GM23338 (cell line): ENCODE results near the gene ATP2B1.

Experiments
- CREB1 ChIP-seq: fragments of 250-450 bp; sonication (Bioruptor Pico); IDR thresholded peaks from 2 replicates; pipeline ENCODE4 v1.5.0; 2020; ENCODE audit warnings: low read depth, mild to moderate bottlenecking, moderate library complexity
- EZH2 ChIP-seq: fragments of 200-600 bp; sonication (generic); IDR thresholded peaks from one replicate; pipeline ENCODE4 v1.8.0; 2017; ENCODE audit warnings: antibody characterized with exemption, mild to moderate bottlenecking, low read depth; ENCODE audit not compliant: unreplicated experiment
- EZH2phosphoT487 ChIP-seq: fragments of 200-600 bp; sonication (generic); IDR thresholded peaks from one replicate; pipeline ENCODE4 v1.8.1; 2018; ENCODE audit warnings: antibody characterized with exemption; ENCODE audit not compliant: unreplicated experiment
- JUNB ChIP-seq: IDR thresholded peaks from one replicate; pipeline ENCODE4 v1.6.1; 2016; ENCODE audit warnings: antibody characterized with exemption; ENCODE audit not compliant: unreplicated experiment
- POLR2AphosphoS5 ChIP-seq: IDR thresholded peaks from 2 replicates; pipeline ENCODE4 v1.6.1; 2016; ENCODE audit warnings: antibody characterized with exemption, low read depth
- STAT1 ChIP-seq: IDR thresholded peaks from one replicate; pipeline ENCODE4 v1.6.1; 2016; ENCODE audit warnings: antibody characterized with exemption; ENCODE audit not compliant: unreplicated experiment
- ZNF114 ChIP-seq: fragments of 250-450 bp; sonication (Bioruptor Pico); IDR thresholded peaks from 2 replicates; pipeline ENCODE4 v1.5.0; 2020; ENCODE audit warnings: mild to moderate bottlenecking, moderate library complexity
- ZNF331 ChIP-seq: fragments of 250-450 bp; sonication (Bioruptor Pico); IDR thresholded peaks from 2 replicates; pipeline ENCODE4 v1.5.0; 2020; ENCODE audit warnings: low read depth, mild to moderate bottlenecking, moderate library complexity
- TF ChIP-seq, protein P1 (sequence below), 2 experiments: fragments of 200-600 bp in 1 of 2; sonication (generic) in 1 of 2; conservative IDR thresholded peaks; 2 replicates each; pipeline versions ENCODE4 v1.5.1 to v1.6.1; 2016 to 2017; ENCODE audit warnings: antibody characterized with exemption in 2 of 2, low read depth in 2 of 2, mild to moderate bottlenecking in 2 of 2, moderate library complexity in 1 of 2
- TF ChIP-seq, protein P2 (sequence below): IDR thresholded peaks from one replicate; pipeline ENCODE4 v1.6.1; 2018; ENCODE audit warnings: antibody characterized with exemption; ENCODE audit not compliant: unreplicated experiment
- TF ChIP-seq, protein P3 (sequence below): fragments of 250-450 bp; sonication (Bioruptor Pico); IDR thresholded peaks from 2 replicates; pipeline ENCODE4 v1.5.0; 2020; ENCODE audit warnings: mild to moderate bottlenecking, moderate library complexity

DNA sequence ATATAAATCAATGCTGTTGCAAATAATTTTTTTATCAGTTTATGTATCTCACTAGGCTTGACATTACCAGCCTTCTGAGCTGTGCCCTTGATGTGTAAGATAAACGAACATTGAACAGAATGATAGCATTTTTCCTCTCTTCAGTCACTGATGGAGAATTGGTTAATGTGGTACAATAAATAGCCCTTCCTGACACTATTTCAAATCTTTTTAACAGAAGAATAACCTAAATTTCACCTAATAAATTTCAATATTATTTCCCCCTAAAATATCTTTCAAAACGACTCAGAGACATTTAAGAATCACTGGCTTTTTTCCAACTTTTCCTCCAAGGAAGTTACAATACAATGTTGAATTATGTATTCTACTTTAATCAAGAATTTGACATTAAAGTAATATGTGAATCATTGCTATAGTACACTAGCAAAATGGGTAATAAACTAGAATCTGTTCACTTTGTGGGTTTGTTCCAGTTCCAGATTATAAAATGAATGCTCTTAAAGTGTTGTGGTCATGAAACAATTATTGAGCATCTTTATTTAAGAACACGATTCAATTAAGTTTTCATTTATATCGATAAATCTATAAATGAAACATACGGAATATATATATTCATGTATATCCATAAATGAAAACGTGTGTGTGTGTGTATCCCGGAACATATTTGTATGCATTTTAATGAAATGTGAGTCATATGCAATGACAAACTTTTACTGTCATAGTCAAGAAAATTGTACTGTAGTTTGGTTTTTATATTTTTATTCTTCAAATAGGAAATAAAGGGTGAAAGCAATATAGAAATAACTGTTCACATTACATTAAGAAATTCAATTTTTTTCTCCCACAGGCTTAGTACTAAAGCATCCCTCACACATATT is 2.5 kb upstream of the ATP2B1 start:
- TF ChIP-seq, protein P1, sequence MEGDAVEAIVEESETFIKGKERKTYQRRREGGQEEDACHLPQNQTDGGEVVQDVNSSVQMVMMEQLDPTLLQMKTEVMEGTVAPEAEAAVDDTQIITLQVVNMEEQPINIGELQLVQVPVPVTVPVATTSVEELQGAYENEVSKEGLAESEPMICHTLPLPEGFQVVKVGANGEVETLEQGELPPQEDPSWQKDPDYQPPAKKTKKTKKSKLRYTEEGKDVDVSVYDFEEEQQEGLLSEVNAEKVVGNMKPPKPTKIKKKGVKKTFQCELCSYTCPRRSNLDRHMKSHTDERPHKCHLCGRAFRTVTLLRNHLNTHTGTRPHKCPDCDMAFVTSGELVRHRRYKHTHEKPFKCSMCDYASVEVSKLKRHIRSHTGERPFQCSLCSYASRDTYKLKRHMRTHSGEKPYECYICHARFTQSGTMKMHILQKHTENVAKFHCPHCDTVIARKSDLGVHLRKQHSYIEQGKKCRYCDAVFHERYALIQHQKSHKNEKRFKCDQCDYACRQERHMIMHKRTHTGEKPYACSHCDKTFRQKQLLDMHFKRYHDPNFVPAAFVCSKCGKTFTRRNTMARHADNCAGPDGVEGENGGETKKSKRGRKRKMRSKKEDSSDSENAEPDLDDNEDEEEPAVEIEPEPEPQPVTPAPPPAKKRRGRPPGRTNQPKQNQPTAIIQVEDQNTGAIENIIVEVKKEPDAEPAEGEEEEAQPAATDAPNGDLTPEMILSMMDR (conservative IDR thresholded peaks at IDR 0.05; ENCODE audit: low read depth in 2 of 2), result no peak
- no peak for TF ChIP-seq JUNB
- TF ChIP-seq POLR2AphosphoS5, result no peak
- TF ChIP-seq CREB1 (CRISPR knock-in tag), result no peak
- TF ChIP-seq STAT1, result no peak
- TF ChIP-seq EZH2, result no peak
- TF ChIP-seq, protein P2, sequence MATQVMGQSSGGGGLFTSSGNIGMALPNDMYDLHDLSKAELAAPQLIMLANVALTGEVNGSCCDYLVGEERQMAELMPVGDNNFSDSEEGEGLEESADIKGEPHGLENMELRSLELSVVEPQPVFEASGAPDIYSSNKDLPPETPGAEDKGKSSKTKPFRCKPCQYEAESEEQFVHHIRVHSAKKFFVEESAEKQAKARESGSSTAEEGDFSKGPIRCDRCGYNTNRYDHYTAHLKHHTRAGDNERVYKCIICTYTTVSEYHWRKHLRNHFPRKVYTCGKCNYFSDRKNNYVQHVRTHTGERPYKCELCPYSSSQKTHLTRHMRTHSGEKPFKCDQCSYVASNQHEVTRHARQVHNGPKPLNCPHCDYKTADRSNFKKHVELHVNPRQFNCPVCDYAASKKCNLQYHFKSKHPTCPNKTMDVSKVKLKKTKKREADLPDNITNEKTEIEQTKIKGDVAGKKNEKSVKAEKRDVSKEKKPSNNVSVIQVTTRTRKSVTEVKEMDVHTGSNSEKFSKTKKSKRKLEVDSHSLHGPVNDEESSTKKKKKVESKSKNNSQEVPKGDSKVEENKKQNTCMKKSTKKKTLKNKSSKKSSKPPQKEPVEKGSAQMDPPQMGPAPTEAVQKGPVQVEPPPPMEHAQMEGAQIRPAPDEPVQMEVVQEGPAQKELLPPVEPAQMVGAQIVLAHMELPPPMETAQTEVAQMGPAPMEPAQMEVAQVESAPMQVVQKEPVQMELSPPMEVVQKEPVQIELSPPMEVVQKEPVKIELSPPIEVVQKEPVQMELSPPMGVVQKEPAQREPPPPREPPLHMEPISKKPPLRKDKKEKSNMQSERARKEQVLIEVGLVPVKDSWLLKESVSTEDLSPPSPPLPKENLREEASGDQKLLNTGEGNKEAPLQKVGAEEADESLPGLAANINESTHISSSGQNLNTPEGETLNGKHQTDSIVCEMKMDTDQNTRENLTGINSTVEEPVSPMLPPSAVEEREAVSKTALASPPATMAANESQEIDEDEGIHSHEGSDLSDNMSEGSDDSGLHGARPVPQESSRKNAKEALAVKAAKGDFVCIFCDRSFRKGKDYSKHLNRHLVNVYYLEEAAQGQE, result no peak
- TF ChIP-seq EZH2phosphoT487, result no peak
- TF ChIP-seq ZNF114 (CRISPR knock-in tag), result no peak
- TF ChIP-seq, protein P3, sequence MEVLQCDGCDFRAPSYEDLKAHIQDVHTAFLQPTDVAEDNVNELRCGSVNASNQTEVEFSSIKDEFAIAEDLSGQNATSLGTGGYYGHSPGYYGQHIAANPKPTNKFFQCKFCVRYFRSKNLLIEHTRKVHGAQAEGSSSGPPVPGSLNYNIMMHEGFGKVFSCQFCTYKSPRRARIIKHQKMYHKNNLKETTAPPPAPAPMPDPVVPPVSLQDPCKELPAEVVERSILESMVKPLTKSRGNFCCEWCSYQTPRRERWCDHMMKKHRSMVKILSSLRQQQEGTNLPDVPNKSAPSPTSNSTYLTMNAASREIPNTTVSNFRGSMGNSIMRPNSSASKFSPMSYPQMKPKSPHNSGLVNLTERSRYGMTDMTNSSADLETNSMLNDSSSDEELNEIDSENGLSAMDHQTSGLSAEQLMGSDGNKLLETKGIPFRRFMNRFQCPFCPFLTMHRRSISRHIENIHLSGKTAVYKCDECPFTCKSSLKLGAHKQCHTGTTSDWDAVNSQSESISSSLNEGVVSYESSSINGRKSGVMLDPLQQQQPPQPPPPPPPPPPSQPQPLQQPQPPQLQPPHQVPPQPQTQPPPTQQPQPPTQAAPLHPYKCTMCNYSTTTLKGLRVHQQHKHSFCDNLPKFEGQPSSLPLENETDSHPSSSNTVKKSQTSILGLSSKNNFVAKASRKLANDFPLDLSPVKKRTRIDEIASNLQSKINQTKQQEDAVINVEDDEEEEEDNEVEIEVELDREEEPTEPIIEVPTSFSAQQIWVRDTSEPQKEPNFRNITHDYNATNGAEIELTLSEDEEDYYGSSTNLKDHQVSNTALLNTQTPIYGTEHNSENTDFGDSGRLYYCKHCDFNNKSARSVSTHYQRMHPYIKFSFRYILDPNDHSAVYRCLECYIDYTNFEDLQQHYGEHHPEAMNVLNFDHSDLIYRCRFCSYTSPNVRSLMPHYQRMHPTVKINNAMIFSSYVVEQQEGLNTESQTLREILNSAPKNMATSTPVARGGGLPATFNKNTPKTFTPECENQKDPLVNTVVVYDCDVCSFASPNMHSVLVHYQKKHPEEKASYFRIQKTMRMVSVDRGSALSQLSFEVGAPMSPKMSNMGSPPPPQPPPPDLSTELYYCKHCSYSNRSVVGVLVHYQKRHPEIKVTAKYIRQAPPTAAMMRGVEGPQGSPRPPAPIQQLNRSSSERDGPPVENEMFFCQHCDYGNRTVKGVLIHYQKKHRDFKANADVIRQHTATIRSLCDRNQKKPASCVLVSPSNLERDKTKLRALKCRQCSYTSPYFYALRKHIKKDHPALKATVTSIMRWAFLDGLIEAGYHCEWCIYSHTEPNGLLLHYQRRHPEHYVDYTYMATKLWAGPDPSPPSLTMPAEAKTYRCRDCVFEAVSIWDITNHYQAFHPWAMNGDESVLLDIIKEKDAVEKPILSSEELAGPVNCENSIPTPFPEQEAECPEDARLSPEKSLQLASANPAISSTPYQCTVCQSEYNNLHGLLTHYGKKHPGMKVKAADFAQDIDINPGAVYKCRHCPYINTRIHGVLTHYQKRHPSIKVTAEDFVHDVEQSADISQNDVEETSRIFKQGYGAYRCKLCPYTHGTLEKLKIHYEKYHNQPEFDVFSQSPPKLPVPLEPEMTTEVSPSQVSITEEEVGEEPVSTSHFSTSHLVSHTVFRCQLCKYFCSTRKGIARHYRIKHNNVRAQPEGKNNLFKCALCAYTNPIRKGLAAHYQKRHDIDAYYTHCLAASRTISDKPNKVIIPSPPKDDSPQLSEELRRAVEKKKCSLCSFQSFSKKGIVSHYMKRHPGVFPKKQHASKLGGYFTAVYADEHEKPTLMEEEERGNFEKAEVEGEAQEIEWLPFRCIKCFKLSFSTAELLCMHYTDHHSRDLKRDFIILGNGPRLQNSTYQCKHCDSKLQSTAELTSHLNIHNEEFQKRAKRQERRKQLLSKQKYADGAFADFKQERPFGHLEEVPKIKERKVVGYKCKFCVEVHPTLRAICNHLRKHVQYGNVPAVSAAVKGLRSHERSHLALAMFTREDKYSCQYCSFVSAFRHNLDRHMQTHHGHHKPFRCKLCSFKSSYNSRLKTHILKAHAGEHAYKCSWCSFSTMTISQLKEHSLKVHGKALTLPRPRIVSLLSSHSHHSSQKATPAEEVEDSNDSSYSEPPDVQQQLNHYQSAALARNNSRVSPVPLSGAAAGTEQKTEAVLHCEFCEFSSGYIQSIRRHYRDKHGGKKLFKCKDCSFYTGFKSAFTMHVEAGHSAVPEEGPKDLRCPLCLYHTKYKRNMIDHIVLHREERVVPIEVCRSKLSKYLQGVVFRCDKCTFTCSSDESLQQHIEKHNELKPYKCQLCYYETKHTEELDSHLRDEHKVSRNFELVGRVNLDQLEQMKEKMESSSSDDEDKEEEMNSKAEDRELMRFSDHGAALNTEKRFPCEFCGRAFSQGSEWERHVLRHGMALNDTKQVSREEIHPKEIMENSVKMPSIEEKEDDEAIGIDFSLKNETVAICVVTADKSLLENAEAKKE (CRISPR knock-in tag), result no peak
- no peak for TF ChIP-seq ZNF331
